Stimulated activated CD4-positive, alpha-beta T cell treated with anti-CD3 and anti-CD28 coated beads, Interleukin-1b, Interleukin-23, amount 100 ng/mL, for 24 hours (primary cell): Measurements from ENCODE around the gene SPRED1.
"Not testable (repeated sequence)": the region's sequence is repeated elsewhere in the genome, so short reads cannot be mapped to it uniquely, and the experiment has no call there.

Experiments
- DNase-seq, 4 experiments: peaks; one replicate each; pipeline ENCODE4 v3.0.0-alpha.2; 2020; ENCODE audit warnings: low read depth in 4 of 4, low spot score in 1 of 4

Gene SPRED1

DNA sequence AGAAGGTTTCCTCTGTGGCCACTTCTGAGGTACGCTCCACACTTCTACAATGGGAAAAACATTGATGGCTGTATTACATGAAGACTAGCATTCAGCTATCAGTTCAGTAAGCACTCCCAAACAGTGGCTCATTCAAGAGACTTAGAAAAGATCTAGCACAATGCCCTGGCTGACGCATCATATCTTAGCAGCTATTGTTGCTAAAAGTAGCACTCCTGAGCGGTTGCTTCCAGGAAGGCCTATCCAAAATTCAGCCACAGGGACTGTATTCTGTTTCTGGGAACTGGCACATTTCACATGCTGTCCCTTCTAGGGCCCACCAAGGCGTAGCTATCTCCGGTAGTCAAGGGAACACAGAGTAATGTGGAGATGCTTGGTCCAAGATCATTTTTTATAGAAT, 21.2 kb upstream of the SPRED1 start:
- DNase-seq: no peak

DNA sequence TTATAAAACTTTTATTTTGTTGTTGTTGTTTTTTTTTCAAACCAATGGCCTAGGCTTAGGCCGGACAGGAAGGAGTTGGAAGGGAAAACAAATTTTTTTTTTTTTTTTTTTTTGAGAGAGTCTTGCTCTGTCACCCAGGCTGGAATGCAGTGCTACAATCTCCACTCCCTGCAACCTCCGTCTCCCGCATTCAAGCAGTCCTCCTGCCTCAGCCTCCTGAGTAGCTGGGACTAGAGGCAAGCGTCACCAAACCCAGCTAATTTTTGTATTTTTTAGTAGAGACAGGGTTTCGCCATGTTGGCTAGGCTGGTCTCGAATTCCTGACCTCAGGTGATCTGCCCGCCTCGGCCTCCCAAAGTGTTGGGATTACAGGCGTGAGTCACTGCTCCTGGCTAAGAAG, 15.6 kb upstream of the SPRED1 start:
- not testable (repeated sequence) for DNase-seq

DNA sequence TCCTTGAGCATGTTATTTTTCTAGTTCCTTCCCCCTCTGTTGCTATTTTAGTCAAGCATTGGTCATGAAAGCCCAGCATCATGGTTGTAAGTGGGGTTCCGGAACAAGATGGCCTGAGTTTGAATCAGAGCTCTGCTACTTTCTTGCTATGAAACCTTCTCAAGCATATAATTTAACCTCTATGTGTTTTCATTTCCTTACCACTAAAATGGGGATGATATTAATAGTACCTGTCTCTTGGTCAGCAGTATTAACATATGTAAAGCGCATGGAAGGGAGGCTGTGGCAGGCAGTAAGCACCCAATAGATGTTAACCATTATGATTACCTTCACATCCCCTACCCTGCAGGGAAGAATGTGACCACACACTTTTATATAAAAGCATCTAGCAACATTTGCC, 14.3 kb upstream of the SPRED1 start:
- no peak for DNase-seq

DNA sequence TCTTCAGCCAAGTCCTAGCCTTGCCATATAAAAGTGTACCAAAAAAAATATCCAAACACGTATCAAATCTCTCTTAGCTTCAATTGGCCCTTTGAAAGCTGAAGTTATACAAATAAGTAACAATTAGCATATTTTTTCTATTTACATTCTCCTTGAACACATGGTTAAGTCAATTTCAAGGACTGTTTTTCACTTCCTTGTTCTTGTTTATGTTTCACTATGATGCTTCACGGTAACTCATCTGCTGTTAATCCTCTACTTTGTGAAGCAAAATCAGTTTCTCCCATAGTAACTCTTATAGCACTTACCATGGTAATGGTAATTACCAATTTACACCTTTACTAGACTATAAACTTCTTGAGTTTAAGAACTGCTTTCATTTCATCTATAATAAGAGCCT, 10.6 kb upstream of the SPRED1 start:
- DNase-seq: no peak

DNA sequence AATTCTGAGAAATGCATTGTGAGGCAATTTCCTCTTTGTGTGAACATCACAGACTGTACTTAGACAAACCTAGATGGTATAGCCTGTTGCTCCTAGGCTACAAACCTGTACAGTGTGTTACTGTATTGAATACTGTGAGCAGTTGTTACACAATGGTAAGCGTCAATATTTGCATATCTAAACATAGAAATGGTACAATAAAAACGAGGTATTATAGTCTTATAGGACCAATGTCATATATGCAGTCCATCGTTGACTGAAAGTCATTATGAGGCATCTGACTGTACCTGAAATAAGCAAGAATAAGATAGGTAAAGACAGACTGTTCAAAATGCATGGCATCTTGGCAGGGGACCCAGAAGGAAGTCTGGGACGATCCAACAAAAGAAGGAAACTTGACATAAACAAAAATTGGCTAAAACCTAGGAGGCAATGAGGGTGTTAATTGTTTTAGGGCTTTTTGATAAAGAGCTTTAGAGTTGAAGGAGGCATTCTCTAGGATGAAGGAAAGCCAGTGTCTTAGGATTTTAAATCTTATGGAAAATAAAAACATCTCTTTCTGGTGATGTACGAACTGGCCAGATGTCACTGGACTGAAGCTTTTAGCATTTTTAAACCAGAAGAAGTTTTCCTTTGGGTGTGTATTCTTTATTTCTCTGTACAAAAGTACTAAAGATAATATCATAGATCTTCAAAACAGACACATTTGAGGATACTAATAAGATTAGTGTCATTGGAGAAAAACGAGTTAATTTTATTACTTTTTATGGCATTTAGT, 9.2 kb upstream of the SPRED1 start:
- DNase-seq: no peak

DNA sequence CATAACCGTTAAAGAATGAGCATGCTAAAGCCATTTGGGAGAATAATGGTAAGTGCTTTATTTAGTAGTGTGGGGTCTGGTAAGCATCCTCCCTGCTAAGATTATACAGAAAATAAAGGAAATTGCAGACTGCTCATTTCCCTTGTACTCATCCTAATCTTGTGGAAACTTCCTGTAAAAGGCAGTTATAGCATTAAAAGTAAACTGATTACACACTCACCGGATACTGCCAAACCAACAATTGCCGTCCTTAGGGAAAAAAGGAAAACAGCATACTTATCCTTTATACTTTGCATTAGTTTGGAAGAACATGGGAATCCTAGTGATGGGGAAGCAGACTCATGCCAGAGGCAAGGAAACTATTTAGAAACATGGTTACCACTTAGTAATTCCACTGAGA, 5.3 kb upstream of the SPRED1 start:
- no peak for DNase-seq

DNA sequence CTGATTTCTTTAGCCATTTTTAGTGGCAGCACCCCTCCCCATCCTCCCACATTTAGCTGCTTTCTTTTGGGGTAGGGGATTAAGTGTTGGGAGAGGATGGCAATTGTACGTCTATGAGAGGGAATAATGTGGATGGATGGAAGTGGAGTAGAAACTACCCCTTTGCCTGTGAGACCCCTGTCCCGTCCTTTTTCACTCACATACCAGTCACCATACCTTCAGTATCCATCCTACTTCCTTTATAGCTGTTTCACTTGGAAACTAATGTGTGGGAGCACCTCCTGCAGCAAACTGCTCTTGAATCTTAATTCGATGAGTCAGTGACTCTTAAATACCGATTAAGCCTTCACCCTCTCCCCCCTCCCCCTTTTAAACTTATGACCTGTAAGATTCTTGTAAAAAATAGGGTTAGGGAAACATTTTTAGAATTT, 730 bp downstream of the SPRED1 start:
- DNase-seq: no peak

DNA sequence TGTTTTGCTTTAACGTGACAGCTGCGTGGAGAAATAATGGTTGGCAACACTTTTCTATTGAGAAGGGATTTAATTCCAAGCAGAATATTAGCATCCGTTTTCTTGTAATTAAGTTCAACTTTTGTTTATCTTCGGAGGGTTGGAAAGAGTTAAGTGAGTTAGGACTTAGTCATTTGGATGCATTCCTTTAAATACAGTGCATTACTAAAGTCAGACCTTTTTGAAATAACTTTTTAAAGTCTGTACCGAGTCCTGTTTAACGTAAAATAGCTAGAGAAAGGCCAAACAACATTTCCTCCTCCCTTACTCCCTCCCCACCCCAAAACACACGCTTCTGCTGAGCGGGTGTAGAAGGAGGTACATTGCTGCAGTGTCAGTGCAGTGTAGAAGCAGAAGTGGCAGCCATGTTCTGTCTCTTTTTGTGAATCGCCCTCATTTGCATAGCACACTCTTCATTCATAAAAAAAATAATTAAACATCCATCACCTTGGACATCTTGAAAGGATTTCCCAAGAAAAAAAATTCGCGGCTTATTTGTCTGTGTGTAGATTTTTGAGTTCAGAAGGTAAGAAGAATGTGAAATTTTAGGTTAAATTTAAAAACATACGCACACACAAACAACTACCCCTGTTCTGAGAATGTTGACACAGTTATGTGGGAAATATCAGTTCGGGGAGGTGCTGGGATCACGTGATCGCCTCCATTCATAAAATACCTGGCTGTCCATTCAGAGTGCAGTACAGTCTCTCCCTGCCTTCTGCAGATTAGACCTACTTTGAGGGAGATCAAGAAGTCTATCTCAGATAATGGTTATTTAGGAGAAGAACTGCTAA, 1.6 kb downstream of the SPRED1 start:
- no peak for DNase-seq

DNA sequence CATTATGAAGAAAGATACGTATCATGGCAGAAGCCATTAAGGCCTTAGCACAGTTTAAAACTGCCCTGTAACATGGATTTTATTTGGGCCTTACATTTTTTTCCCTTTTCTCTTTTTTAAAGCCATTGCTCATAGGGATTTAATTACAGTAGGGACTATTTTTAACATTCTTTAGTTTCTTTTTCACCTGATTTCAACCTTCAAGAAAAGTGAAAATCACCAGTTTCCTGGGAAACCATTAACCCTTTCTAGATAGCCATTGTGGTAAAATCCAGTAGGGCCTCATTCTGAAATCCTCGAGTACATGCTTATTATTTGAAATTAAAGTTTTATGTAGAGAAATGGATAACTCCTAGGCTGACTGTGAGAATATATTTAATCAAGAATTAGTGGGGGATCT, 3.1 kb downstream of the SPRED1 start:
- no peak for DNase-seq

DNA sequence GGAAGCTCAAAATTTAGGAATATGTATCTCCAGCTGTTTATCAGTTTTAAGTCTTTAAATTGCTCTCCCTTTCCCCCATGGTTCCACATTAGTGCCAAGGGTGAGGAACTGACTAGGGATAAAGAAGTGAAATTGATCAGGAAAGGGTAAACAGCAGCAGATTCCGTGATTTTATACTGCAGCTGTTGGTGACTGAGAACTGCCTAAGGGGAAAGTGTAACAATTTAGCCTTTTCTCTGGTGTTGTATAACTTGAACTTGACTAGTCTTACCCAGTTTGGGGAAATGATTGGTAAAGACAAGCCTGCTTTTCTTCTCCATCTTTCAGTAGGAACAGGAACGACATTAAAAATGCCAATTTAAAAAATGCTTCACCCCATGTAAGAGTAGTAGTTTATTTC, 5.0 kb downstream of the SPRED1 start:
- no peak for DNase-seq

DNA sequence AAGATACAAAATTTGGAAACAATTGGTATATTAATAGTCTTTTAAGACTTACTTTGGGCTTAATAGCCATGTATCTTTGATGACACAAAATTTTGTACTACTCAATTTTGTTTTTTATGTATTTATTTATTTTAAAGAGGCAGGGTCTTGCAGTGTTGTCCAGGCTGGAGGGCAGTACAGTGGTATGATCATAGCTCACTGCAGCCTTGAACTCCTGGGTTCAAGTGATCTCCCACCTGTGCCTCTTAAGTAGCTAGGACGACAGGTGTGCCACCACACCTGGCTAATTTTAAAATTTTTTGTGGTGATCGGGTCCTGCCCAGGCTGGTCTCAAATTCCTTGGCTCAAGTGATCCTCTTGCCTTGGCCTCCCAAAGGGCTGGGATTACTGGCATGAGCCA, 6.5 kb downstream of the SPRED1 start:
- DNase-seq: no peak

DNA sequence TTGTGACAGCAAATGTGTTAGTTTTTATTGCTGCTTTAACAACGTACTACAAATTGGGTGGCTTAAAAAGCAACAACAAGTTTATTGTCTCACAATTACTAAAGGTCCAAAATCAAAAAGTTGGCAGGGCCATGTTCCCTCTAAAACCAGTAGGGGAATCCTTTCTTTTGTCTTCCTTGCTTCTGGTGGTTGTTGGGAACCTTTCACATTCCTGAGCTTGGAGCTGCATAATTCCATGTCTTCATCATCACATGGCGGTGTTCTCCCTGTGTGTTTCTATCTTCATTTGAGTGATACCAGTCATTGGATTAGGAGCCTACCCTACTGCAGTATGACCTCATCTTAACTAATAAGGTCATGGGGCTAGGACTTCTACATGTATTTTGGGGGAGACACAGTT, 7.4 kb downstream of the SPRED1 start:
- DNase-seq: no peak

DNA sequence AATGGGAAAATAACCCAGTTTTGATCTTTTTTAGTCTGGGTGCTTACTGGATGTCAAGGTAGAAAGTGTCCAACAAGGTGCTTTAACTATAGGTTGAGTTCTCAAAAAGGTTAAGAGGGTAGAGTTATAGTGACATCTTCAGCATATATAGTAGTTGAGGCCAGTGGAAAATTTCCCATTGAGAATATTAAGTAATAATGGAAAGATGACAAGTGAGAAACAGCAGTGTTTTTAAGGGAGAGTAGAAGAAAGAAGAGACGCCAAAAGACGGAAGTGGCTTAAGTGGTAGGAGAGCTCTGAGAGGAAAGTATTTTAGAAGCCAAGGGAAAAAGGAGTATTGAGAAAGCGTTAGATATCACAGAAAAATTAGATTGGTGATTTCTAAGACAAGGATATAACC, 10.6 kb downstream of the SPRED1 start:
- no peak for DNase-seq

DNA sequence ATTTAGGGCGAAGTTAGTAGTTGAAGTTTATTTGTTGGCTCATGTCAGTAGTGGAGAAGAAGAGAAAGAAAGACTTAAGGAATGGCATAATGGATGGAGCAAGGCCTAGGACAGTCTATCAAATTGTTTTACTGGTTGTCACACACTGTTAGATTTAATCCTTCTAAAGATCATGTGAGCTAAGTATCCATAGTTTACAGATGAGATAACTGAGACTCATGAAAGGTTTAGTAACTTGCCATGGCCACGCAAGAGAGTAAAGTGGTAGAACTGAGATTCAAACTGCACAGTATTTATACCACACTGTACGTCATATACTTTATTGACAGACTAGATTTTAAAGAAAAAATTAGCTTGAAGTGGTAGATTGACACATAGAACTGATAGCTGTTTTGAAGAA, 11.4 kb downstream of the SPRED1 start:
- DNase-seq: no peak

DNA sequence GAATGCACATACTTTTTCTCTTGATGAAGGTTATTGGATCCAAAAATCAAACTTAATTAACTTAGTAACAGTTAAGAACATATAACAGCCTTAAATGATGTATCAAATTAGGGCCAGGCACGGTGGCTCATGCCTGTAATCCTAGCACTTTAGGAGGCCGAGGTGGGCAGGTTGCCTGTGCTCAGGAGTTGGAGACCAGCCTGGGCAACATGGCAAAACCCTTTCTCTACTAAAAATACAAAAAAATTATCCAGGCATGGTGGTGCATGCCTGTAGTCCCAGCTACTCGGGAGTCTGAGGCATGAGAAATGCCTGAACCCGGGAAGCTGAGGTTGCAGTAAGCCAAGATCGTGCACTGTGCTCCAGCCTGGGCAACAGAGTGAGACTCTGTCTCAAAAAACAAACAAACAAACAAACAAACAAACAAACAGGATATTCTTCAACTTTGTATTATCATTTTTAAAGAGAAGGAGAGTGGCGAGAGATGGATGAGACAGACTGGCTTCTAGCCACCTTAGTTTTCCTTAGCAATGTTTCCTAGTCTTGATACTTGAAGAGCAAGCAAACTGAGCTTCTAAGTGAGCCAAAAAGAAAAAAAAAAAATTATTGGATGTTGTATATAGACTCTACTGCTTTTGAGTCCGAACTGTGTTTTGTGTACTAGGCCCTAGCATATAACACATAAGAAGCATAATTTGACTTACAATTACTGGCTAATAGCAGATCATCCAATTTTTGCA, 13.8 kb downstream of the SPRED1 start:
- no peak for DNase-seq

DNA sequence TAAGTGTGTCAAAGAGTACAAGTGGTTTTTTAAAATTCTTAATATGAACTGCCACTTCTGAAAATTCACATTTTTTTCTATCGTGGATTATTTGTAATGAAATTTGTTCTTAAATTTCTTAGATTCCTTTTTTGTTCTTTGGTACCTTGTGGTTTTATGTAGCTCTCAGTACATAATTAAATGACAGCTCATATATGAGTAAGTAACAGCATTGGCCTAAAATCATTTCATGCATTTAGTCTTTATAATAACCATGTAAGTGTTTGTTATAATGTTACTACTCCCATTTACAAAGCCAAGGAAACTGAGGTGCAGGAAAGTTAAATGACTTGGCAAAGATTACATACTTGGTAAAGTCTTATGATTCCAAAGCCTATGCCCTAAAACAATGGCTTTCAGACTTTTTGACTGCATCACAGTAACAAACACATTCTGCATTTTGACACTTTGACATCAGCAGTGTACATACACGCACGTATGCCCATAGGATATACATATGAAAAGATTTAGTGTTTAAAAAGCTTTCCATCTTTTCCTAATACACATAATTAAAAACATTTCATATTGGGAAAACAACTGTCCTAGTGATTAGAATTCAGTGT, 14.9 kb downstream of the SPRED1 start:
- DNase-seq: no peak

DNA sequence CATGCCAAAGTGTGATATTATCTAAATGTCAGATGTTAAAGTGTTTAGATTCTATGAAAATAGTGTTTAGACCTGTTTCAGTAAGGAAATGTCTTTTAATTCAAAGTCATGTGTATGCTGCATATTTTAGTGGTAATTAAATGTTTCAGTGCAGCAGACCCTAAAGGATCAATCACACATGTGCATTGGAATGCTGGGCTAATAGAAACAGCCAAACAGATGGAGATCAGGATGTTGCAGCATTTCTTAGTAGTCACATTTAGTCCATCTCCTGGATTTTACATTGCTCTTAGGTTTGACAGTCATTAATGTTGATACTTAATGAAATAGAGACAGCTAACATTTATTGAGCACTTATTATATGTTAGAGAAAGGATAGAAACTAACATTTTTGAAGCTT, 18.5 kb downstream of the SPRED1 start:
- no peak for DNase-seq

DNA sequence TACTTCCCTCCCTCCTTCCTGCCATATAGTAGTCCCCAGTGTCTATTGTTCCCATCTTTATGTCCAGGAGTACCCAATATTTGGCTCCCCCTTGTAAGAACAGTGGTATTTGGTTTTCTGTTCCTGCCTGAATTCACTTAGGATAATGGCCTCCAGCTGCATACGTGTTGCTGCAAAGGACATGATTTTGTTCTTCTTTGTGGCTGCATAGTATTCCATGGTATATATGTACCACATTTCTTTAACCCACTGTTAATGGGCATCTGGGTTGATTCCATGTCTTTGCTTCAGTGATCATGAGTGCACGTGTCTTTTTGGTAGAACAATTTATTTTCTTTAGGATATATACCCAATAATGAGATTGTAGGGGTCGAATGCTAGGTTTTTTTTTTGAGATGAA, 19.3 kb downstream of the SPRED1 start:
- DNase-seq: no peak

DNA sequence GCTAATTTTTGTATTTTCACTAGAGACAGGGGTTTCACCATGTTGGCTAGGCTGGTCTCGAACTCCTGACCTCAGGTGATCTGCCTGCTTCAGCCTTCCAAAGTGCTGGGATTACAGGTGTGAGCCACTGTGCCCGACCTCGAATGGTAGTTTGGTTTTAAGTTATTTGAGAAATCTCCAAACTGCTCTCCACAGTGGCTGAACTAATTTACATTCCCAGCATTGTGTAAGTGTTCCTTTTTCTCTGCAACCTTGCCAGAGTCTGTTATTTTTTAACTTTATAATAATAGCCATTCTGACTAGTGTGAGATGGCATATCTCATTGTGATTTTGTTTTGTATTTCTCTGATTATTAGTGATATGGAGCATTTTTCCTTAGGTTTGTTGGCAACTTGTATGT, 19.8 kb downstream of the SPRED1 start:
- DNase-seq: not testable (repeated sequence)

DNA sequence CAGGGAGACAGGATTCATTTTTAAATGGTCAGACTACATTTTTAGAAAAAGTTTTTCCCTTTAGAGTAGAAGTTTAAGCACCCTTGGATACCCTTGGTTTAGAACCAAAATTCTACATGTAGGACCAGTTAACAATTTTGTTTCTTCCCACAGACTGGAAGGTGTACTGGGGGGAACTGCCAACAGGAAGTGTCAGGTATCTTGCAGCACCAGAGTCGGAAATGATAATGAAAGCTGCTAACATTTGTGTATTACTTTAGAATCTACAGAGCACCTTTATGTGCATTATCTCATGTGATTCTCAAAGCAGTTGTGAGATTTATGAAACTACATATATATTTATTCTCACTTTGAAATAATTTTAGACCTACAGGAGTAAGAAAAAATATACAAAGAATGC, 21.5 kb downstream of the SPRED1 start:
- no peak for DNase-seq

DNA sequence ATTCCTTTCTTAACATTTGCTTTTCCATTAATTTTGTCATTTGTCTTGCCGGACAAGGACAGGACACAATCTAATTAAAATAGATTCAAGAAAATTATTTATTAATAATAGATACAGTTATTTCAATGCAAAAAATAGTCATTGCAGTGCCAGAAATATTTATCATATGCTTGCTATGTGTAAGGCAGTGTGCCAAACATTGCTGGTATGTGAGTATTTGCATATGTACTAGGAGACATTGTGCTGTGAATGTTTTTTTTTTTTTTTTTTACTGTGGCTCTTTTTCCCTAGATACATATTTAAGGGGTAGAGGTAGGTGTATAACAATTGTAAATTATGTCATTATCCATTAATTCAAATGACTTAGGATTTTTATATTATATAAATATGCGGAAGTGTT, 23.3 kb downstream of the SPRED1 start:
- no peak for DNase-seq

DNA sequence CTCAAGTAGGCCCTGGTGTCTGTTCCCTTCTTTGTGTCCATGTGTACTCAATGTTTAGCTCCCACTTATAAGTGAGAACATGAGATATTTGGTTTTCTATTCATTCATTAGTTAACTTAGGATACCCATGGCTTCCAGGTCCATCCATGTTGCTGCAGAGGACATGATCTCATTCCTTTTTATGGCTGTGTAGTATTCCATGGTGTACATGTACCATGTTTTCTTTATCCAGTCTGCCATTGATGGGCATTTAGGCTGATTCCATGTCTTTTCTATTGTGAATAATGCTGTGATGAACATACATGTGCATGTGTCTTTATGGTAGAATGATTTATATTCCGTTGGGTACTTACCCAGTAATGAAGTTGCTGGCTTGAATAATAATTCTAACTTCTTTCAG, 24.6 kb downstream of the SPRED1 start:
- DNase-seq: not testable (repeated sequence)
